ENCODE data around the gene ALX4.

ALX4 gene

DNA sequence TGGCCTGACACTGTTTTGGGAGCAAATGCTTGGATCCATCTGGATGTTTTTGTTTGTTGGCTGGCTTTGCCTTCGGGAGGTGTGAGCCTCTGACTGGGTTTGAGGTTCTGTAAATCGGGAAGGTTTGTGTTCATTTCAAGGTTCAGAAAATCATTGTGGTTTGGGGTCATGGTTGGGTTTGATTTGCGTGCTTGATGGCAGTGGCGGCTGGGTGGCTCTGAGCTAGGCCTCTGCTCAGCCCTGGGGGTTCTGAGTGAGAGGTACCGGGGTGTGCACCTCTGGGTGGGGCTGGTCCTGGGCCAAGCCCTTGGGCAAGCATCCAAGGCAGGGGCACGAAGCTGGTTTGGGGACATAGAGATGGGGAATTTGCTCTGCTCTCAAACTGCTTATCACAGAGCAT lies 37.0 kb upstream of the ALX4 start:
- Histone ChIP-seq H3K9me3 (ENCODE audit: severe bottlenecking) (no peaks in the 10 kb centered on the region), H3K27ac (no peak overlapping the region), H3K27me3 (ENCODE audit: insufficient read depth, low read depth, severe bottlenecking) (peaks cover 47% of the 10 kb centered on the region), H3K36me3 (no peaks in the 10 kb centered on the region), H3K4me3 (ENCODE audit: low read depth, low read length) (no peak overlapping the region)
- no peak for DNase-seq
- TF ChIP-seq, protein P1, sequence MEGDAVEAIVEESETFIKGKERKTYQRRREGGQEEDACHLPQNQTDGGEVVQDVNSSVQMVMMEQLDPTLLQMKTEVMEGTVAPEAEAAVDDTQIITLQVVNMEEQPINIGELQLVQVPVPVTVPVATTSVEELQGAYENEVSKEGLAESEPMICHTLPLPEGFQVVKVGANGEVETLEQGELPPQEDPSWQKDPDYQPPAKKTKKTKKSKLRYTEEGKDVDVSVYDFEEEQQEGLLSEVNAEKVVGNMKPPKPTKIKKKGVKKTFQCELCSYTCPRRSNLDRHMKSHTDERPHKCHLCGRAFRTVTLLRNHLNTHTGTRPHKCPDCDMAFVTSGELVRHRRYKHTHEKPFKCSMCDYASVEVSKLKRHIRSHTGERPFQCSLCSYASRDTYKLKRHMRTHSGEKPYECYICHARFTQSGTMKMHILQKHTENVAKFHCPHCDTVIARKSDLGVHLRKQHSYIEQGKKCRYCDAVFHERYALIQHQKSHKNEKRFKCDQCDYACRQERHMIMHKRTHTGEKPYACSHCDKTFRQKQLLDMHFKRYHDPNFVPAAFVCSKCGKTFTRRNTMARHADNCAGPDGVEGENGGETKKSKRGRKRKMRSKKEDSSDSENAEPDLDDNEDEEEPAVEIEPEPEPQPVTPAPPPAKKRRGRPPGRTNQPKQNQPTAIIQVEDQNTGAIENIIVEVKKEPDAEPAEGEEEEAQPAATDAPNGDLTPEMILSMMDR (IDR thresholded peaks at IDR 0.05; ENCODE audit: low read depth, low read length): no peak

- Histone ChIP-seq H3K27ac (no peak overlapping the region), H3K4me3 (ENCODE audit: low read depth, low read length) (no peak overlapping the region), H3K27me3 (ENCODE audit: insufficient read depth, low read depth, severe bottlenecking) (peaks cover 41% of the 10 kb centered on the region), H3K36me3 (no peaks in the 10 kb centered on the region), H3K9me3 (ENCODE audit: severe bottlenecking) (no peaks in the 10 kb centered on the region)
- TF ChIP-seq, protein P1 (IDR thresholded peaks at IDR 0.05; ENCODE audit: low read depth, low read length): no peak
- DNase-seq: no peak
Observed at GRCh38 chr11:44345781-44346180, 35.8 kb upstream of the ALX4 start.

GRCh38 chr11:44344921-44345320 lies 35.0 kb upstream of the ALX4 start:
- Histone ChIP-seq H3K27me3 (ENCODE audit: insufficient read depth, low read depth, severe bottlenecking) (peaks cover 39% of the 10 kb centered on the region), H3K36me3 (no peaks in the 10 kb centered on the region), H3K27ac (no peak overlapping the region), H3K4me3 (ENCODE audit: low read depth, low read length) (no peak overlapping the region), H3K9me3 (ENCODE audit: severe bottlenecking) (no peaks in the 10 kb centered on the region)
- TF ChIP-seq, protein P1 (IDR thresholded peaks at IDR 0.05; ENCODE audit: low read depth, low read length): no peak
- DNase-seq: no peak

DNA sequence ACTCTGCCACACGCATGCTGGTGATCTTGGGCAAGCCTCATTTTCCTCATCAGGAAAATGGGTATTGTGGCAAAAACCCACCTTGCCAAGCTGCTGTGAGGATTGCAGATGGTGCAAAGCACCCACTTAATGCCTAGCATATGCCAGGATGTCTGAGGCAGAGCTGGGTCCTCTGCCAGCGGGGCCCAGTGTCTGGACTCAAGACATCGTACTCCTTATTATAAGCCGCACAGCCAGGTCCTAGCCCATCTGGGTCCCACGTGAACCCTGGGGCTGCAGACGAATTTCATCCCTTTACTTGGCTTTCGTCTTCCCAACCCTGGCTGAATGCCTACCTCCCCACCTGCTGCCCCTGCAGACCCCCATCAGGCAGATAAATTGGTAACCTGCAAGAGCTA lies 34.5 kb upstream of the ALX4 start:
- no peak overlapping the region for H3K27ac ChIP-seq
- no peaks in the 10 kb centered on the region for H3K36me3 ChIP-seq
- TF ChIP-seq, protein P1 (IDR thresholded peaks at IDR 0.05; ENCODE audit: low read depth, low read length): no peak
- no peak overlapping the region for H3K4me3 ChIP-seq (ENCODE audit: low read depth, low read length)
- H3K9me3 ChIP-seq (ENCODE audit: severe bottlenecking): no peaks in the 10 kb centered on the region
- H3K27me3 ChIP-seq (ENCODE audit: insufficient read depth, low read depth, severe bottlenecking): peaks cover 41% of the 10 kb centered on the region
- DNase-seq: no peak

- TF ChIP-seq, protein P1 (IDR thresholded peaks at IDR 0.05; ENCODE audit: low read depth, low read length): no peak
- Histone ChIP-seq H3K27me3 (ENCODE audit: insufficient read depth, low read depth, severe bottlenecking) (peaks cover 41% of the 10 kb centered on the region), H3K27ac (no peak overlapping the region), H3K4me3 (ENCODE audit: low read depth, low read length) (no peak overlapping the region), H3K9me3 (ENCODE audit: severe bottlenecking) (no peaks in the 10 kb centered on the region), H3K36me3 (no peaks in the 10 kb centered on the region)
- no peak for DNase-seq
Observed at GRCh38 chr11:44343778-44344422, 34.0 kb upstream of the ALX4 start.

GRCh38 chr11:44342616-44343015 lies 32.7 kb upstream of the ALX4 start:
- DNase-seq: no peak
- no peak overlapping the region for H3K4me3 ChIP-seq (ENCODE audit: low read depth, low read length)
- no peaks in the 10 kb centered on the region for H3K36me3 ChIP-seq

More at GRCh38 chr11:44342616-44343015, 32.7 kb upstream of the ALX4 start:
- H3K9me3 ChIP-seq (ENCODE audit: severe bottlenecking): no peaks in the 10 kb centered on the region
- H3K27ac ChIP-seq: no peak overlapping the region
- peaks cover 47% of the 10 kb centered on the region for H3K27me3 ChIP-seq (ENCODE audit: insufficient read depth, low read depth, severe bottlenecking)
- TF ChIP-seq, protein P1 (IDR thresholded peaks at IDR 0.05; ENCODE audit: low read depth, low read length): no peak
